GM12801 (cell line): ENCODE results near the gene ZFPM1.

ENCODE experiments used
- CTCF ChIP-seq: IDR thresholded peaks from one replicate; pipeline ENCODE4 v1.5.1; 2011; ENCODE audit warnings: control low read depth; ENCODE audit not compliant: insufficient read length; ENCODE audit errors: extremely low read depth

ZFPM1 gene

GRCh38 chr16:88421301-88421700 lies 31.8 kb upstream of the ZFPM1 start:
- TF ChIP-seq CTCF, result no peak

- no peak for TF ChIP-seq CTCF
Observed at GRCh38 chr16:88421871-88422433, 31.1 kb upstream of the ZFPM1 start.

GRCh38 chr16:88422733-88423447 lies 30.2 kb upstream of the ZFPM1 start:
- TF ChIP-seq CTCF, result no peak

- TF ChIP-seq CTCF, result no peak
Observed at GRCh38 chr16:88423448-88423850, 29.6 kb upstream of the ZFPM1 start.

- no peak for TF ChIP-seq CTCF
Observed at GRCh38 chr16:88424587-88425235, 28.4 kb upstream of the ZFPM1 start.

GRCh38 chr16:88426018-88426417 lies 27.1 kb upstream of the ZFPM1 start:
- TF ChIP-seq CTCF, result no peak

- TF ChIP-seq CTCF, result no peak
Observed at GRCh38 chr16:88427376-88427775, 25.7 kb upstream of the ZFPM1 start.
